IMR-90 (cell line): Measurements from ENCODE around the gene MRPS18A. TPM values are rescaled to one million over a fixed set of nuclear protein-coding genes. Genes with fewer than 3 reads are reported as not detected.

Experiments
- CEBPB ChIP-seq: IDR thresholded peaks from 2 replicates; pipeline ENCODE4 v1.6.1; 2012; ENCODE audit warnings: low read depth, low read length, improper control_type of control experiment
- NFE2L2 ChIP-seq: fragments of 150-350 bp; IDR thresholded peaks from 2 replicates; pipeline ENCODE4 v1.6.1; 2016; ENCODE audit warnings: low read depth, mild to moderate bottlenecking, low read length
- RFX5 ChIP-seq: IDR thresholded peaks from 2 replicates; pipeline ENCODE4 v1.8.0; 2012; ENCODE audit warnings: low read depth, mild to moderate bottlenecking, low read length, moderate library complexity
- polyA plus RNA-seq, 3 experiments: library from polyadenylated mRNA; depleted of rRNA; stranded (reverse); fragments of >200 nt; gene quantifications; 2 replicates each; pipeline ENCODE4 v1.2.3, GENCODE V29; 2012; ENCODE audit warnings: low replicate concordance in 1 of 3
- total RNA-seq: library from RNA; depleted of rRNA; stranded (reverse); fragments of >200 nt; gene quantifications from 2 replicates; pipeline ENCODE4 v1.2.3, GENCODE V29; 2012

Gene MRPS18A
- total and polyA plus RNA-seq, 2 of the 4 experiments (the other 2 are of a cell fraction): 47.0 to 56.6 TPM

- TF ChIP-seq RFX5 (no peak), NFE2L2 (no peak), CEBPB (no peak)
Observed at GRCh38 chr6:43669050-43669921, 18.3 kb downstream of the MRPS18A start (continued).
